Effector memory CD4-positive, alpha-beta T cell (primary cell): Measurements from ENCODE around the gene CCDC106.

Source experiments
- DNase-seq, 3 donors: peaks; one replicate each; pipeline ENCODE4 v3.0.0-alpha.2; 2020
- H3K27ac ChIP-seq: 2 replicates; pipeline ENCODE4 v1.7.0; 2013; ENCODE audit warnings: mild to moderate bottlenecking, low read length, moderate library complexity; ENCODE audit not compliant: insufficient read depth, poor library complexity, severe bottlenecking
- H3K27me3 ChIP-seq: replicated peaks from 2 replicates; pipeline ENCODE4 v1.7.0; 2013; ENCODE audit warnings: mild to moderate bottlenecking, low read length; ENCODE audit not compliant: insufficient read depth, control insufficient read depth, poor library complexity, severe bottlenecking
- H3K36me3 ChIP-seq: 2 replicates; pipeline ENCODE4 v1.7.0; 2013; ENCODE audit warnings: mild to moderate bottlenecking, low read length, moderate library complexity; ENCODE audit not compliant: control insufficient read depth, insufficient read depth
- H3K4me1 ChIP-seq: 2 replicates; pipeline ENCODE4 v1.7.0; 2013; ENCODE audit warnings: low read length, mild to moderate bottlenecking; ENCODE audit not compliant: control insufficient read depth, insufficient read depth, poor library complexity, severe bottlenecking
- H3K4me3 ChIP-seq: 2 replicates; pipeline ENCODE4 v1.7.0; 2013; ENCODE audit warnings: low read length, low read depth, mild to moderate bottlenecking; ENCODE audit not compliant: insufficient read depth, poor library complexity, severe bottlenecking
- H3K9me3 ChIP-seq: 2 replicates; pipeline ENCODE4 v1.7.0; 2013; ENCODE audit warnings: mild to moderate bottlenecking, low read length, moderate library complexity; ENCODE audit not compliant: control insufficient read depth

CCDC106 gene

DNA sequence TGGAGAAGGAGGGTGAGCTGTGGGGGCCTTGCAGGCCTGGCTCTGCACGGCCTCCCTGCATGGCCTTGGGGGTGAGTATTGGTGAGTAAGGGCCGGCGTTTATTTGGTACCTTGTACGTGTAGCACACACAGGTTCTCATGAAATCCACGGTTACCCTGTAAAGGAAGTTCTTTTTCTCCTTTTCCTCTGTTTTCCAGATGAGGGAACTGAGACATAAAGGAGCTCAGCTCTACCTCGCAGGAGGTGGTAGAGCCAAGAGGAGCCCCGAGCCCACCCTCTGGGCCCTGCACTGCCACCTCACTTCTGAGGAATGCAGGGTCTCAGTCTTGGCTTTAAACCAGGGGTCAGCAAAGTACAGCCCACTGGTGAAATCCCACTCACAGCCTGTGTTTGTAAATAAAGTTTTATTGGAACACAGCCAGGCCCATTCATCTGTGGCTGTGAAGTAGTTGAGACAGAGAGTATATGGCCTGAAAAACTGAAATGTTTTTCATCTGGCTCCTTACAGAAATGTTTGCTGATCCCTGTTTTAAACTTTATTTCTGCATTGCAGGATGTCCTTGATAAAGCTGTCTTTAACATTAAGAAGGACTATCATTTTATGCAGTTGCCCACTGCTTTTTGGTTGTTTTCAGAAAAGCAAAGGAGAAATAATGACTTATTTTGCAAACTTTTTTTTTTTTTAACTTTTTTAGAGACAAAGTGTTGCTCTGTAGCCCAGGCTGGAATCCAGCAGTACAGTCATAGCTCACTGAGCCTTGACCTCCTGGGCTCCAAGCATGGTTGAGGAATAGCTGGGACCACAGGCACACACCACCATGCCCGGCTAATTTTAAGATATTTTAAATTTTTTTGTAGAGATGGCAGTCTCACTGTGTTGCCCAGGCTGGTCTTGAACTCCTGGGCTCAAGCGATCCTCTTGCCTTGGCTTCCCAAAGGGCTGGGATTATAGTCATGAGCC, 33.4 kb downstream of the CCDC106 start:
- Histone ChIP-seq H3K9me3 (no peaks in the 10 kb centered on the region), H3K27ac (no peak overlapping the region), H3K27me3 (no peaks in the 10 kb centered on the region), H3K36me3 (peaks cover 60% of the 10 kb centered on the region), H3K4me3 (no peak overlapping the region), H3K4me1 (peaks cover 12% of the 10 kb centered on the region)
- no peak for DNase-seq

- Histone ChIP-seq H3K4me1 (no peaks in the 10 kb centered on the region), H3K36me3 (peaks cover 63% of the 10 kb centered on the region), H3K9me3 (no peaks in the 10 kb centered on the region), H3K27ac (no peak overlapping the region), H3K27me3 (no peaks in the 10 kb centered on the region), H3K4me3 (no peak overlapping the region)
- no peak for DNase-seq
Observed at GRCh38 chr19:55683449-55684261, 35.6 kb downstream of the CCDC106 start.

GRCh38 chr19:55684946-55685681, 37.1 kb downstream of the CCDC106 start:
- no peaks in the 10 kb centered on the region for H3K27me3 ChIP-seq
- no peak overlapping the region for H3K4me3 ChIP-seq
- H3K9me3 ChIP-seq = no peaks in the 10 kb centered on the region
- no peaks in the 10 kb centered on the region for H3K4me1 ChIP-seq
- H3K36me3 ChIP-seq = peaks cover 62% of the 10 kb centered on the region
- no peak for DNase-seq
- H3K27ac ChIP-seq = no peak overlapping the region

DNA sequence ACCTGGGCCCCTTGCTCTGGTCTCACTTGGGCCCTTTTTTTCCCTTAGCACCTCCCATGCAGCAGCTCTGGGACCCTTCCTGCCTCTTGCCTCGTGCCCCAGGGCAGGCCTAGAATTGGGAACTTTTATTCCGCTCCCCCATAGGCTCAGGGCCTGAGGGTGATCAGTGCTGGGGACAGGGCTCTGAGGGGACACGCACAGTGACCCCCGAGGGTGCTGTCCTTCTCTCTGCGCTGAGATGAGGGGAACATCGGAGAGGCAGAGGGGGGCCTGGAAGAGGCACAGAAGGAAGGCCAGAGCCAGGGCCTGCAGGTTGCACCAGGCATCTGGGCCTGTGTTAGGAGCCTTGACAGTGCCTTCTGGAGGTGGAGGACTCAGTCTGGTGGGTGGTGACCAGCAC, 37.8 kb downstream of the CCDC106 start:
- Histone ChIP-seq H3K4me1 (no peaks in the 10 kb centered on the region), H3K27me3 (no peaks in the 10 kb centered on the region), H3K36me3 (peaks cover 59% of the 10 kb centered on the region), H3K9me3 (no peaks in the 10 kb centered on the region), H3K4me3 (no peak overlapping the region), H3K27ac (no peak overlapping the region)
- DNase-seq = no peak

GRCh38 chr19:55686311-55687050, 38.5 kb downstream of the CCDC106 start:
- no peaks in the 10 kb centered on the region for H3K9me3 ChIP-seq
- H3K4me3 ChIP-seq = no peak overlapping the region
- no peaks in the 10 kb centered on the region for H3K4me1 ChIP-seq
- no peaks in the 10 kb centered on the region for H3K27me3 ChIP-seq
- peaks cover 62% of the 10 kb centered on the region for H3K36me3 ChIP-seq
- H3K27ac ChIP-seq = no peak overlapping the region
- DNase-seq = no peak

DNA sequence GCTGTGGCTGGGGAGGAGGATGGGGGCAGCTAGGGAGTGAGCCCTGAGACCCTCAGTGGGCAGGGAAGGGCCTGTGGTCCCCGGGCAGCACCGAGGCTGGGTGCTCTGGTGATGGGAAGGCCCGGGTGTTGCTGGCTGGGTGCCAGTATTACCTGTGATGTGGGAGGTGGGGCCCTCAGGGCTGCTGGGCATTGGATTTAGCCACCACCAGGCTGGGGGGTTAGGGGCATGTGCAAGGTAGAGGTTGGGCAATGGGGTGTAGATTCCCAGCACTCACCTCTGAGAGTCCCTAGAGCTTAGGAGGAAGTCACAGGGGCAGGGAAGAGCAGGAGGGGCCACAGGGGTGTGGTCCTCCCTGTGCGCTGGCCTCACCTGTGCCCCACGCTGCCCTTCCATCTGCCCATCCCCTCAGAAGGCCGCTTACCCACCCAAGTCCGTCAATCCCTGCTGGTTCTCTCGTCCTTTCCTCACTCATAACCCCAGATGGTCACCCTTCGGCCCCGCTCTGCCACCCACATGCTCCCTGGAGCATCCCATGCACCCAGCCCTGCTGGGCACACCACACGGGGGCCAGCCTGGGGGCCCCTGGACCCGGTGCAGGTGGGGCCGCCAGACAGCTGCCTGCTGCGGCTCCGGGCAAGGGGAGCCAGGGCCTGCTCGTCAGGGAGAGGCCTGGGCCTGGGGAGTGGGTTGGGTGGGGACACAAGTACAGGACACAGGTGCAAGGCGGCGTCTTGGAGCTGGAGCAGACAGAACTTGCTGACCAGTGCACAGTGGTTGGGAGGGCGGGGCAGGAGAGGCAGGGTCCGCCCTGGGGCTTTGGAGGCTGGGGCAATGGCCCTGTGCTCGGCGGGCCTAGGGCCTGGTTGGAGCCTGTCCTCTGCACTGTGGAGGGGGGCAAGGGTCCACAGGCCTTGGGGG, 39.5 kb downstream of the CCDC106 start:
- H3K4me3 ChIP-seq = no peak overlapping the region
- H3K27ac ChIP-seq = no peak overlapping the region
- H3K36me3 ChIP-seq = peaks cover 72% of the 10 kb centered on the region
- H3K27me3 ChIP-seq = no peaks in the 10 kb centered on the region
- no peak for DNase-seq
- no peaks in the 10 kb centered on the region for H3K4me1 ChIP-seq
- H3K9me3 ChIP-seq = no peaks in the 10 kb centered on the region

- Histone ChIP-seq H3K36me3 (peaks cover 81% of the 10 kb centered on the region), H3K4me1 (no peaks in the 10 kb centered on the region), H3K27me3 (no peaks in the 10 kb centered on the region), H3K9me3 (no peaks in the 10 kb centered on the region), H3K27ac (no peak overlapping the region), H3K4me3 (no peak overlapping the region)
- no peak for DNase-seq
Observed at GRCh38 chr19:55688422-55689218, 40.6 kb downstream of the CCDC106 start.

DNA sequence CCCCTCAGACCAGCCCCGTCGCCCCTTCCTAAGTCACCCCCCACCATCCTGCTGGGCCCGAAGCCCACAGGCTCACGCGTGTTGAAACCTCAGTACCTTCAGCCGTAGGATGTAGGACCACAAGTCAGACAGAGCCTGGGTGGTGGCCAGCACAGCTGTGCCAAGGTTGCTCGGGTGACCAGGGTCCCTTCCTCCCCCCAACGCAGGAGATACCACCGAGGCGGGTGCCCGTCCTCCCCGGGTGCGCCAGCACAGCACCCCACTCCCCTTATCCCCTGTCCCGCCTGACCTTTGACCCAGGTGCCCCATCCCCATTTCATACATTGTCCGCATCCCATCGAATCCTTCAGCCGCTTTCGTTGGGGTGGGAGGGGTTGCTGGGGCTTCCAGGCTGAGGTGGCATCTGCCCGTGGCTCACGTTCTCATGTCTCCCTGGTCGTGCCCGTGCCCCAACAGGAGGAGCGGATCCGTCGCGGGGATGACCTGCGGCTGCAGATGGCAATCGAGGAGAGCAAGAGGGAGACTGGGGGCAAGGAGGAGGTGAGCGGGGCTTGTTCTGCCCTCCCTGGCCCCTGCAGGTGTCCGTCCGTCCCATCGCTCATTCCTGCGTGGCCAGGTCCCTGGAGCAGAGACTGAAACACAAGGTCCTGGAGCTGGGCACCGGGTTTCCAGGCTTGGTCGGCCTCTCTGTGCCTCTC, 41.5 kb downstream of the CCDC106 start:
- H3K27me3 ChIP-seq = no peaks in the 10 kb centered on the region
- peaks cover 82% of the 10 kb centered on the region for H3K36me3 ChIP-seq
- DNase-seq = no peak
- H3K4me3 ChIP-seq = no peak overlapping the region
- no peaks in the 10 kb centered on the region for H3K9me3 ChIP-seq
- no peaks in the 10 kb centered on the region for H3K4me1 ChIP-seq
- no peak overlapping the region for H3K27ac ChIP-seq
